ENCODE data around the gene RFFL.

RFFL gene

GRCh38 chr17:34979153-34979552 is 84.4 kb downstream of the RFFL start:
- Mint-ChIP-seq H3K36me3 (peaks cover 1% of the 10 kb centered on the region), H3K27ac (no peak overlapping the region), H3K4me3 (no peak overlapping the region), H3K27me3 (no peaks in the 10 kb centered on the region), H3K9me3 (no peaks in the 10 kb centered on the region), H3K4me1 (peaks cover 19% of the 10 kb centered on the region)
- ATAC-seq (ENCODE audit: low read depth) (no peak), DNase-seq (ENCODE audit: low spot score in 2 of 2) (no peak)

- DNase-seq (ENCODE audit: low spot score in 2 of 2) (no peak), ATAC-seq (ENCODE audit: low read depth) (no peak)
- no peaks in the 10 kb centered on the region for H3K27me3 Mint-ChIP-seq
- no peak overlapping the region for H3K4me3 Mint-ChIP-seq
- H3K27ac Mint-ChIP-seq, result no peak overlapping the region
- H3K9me3 Mint-ChIP-seq, result no peaks in the 10 kb centered on the region
- no peaks in the 10 kb centered on the region for H3K36me3 Mint-ChIP-seq
- H3K4me1 Mint-ChIP-seq, result peaks cover 4% of the 10 kb centered on the region
Observed at GRCh38 chr17:34974794-34975785, 88.4 kb downstream of the RFFL start.

- ATAC-seq (ENCODE audit: low read depth), result no peak
- Mint-ChIP-seq H3K27me3 (no peaks in the 10 kb centered on the region), H3K4me1 (no peaks in the 10 kb centered on the region), H3K4me3 (no peak overlapping the region), H3K36me3 (peaks cover 4% of the 10 kb centered on the region), H3K9me3 (no peaks in the 10 kb centered on the region), H3K27ac (no peak overlapping the region)
- no peak for DNase-seq (ENCODE audit: low spot score in 2 of 2)
Observed at GRCh38 chr17:34974179-34974578, 89.3 kb downstream of the RFFL start.

DNA sequence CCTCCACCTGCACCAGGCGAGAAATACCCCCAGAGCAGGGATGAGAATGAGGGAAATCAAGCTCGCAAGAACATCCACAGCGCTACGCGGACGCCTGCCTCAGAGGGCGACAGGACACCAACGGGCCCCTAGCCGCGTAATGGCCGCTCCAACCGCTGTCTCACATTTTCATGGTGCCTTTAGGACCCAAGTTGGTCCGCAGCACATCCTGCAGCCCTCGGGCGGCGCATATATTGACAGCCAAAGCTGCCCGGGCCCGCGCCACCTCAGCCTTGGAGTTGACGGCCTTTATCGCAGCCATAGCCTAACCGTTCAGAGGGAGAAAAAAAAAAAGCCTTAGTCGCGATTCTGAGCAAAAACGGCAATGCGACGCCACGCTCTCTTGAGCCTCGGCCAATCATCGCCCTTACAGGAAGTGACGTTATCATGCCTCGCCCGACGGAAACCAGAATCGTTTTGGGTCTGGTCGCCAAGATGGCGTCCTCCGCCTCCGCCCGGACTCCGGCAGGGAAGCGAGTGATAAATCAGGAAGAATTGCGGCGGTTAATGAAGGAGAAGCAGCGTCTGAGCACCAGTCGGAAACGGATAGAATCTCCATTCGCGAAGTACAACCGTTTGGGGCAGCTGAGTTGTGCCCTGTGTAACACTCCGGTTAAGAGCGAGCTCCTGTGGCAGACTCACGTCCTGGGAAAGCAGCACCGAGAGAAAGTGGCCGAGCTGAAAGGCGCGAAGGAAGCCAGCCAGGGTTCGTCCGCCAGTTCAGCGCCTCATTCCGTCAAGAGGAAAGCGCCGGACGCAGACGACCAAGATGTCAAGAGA is 102.2 kb downstream of the RFFL start, which contains the start of the genes CCT6B and ZNF830:
Gene CCT6B (minus strand): TSS at position 368 of the 819 bp plus-strand sequence. CDS start 67 bp downstream, at position 301.
Gene ZNF830 (plus strand): TSS at position 448 of the 819 bp plus-strand sequence. CDS start 27 bp downstream, at position 475.
- Mint-ChIP-seq H3K36me3 (peaks cover 16% of the 10 kb centered on the region), H3K27ac (peak within 1 kb of the TSS; percentile 98), H3K4me3 (peak within 1 kb of the TSS; percentile 97), H3K27me3 (no peaks in the 10 kb centered on the region), H3K9me3 (peaks cover 9% of the 10 kb centered on the region), H3K4me1 (peaks cover 16% of the 10 kb centered on the region)
- DNase-seq (ENCODE audit: low spot score in 2 of 2) (peak; percentile 82 to 84), ATAC-seq (ENCODE audit: low read depth) (peak; percentile 93)

DNA sequence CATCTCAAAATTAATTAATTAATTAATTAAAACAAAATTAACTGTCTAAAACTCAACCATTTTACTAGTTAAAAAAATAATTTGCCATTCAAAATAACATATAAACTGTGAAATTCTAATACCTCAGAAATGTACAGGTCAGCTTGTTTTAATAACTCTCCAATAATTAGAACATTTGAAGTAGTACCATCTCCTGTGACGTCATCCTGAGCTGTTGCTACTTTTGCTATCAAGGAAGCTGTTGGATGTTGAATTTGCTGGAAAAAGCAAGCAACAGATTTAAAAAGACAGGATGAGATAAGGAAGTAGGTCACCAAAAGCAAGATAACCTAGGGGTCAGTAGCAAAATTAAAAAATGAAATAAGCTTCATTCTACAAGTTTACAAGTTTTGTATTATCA is 105.1 kb downstream of the RFFL start:
- ATAC-seq (ENCODE audit: low read depth), result no peak
- Mint-ChIP-seq H3K4me1 (peaks cover 16% of the 10 kb centered on the region), H3K27ac (no peak overlapping the region), H3K9me3 (peaks cover 9% of the 10 kb centered on the region), H3K4me3 (no peak overlapping the region), H3K27me3 (no peaks in the 10 kb centered on the region), H3K36me3 (peaks cover 11% of the 10 kb centered on the region)
- DNase-seq (ENCODE audit: low spot score in 2 of 2), result no peak

Measured in memory B cell (primary cell).